ENCODE measurements around the gene SLC41A3.
A peak's percentile ranks its signal among the peaks of the same experiment; 100 is the strongest.
"Not testable (repeated sequence)": the region's sequence is repeated elsewhere in the genome, so short reads cannot be mapped to it uniquely, and the experiment has no call there.

Gene SLC41A3

GRCh38 chr3:126081618-126082361 is 2.1 kb downstream of the SLC41A3 start:
- DNase-seq: peak; percentile 17

GRCh38 chr3:126080970-126081369 is 3.0 kb downstream of the SLC41A3 start:
- no peak for DNase-seq

GRCh38 chr3:126078866-126079265 is 5.1 kb downstream of the SLC41A3 start:
- DNase-seq: no peak

GRCh38 chr3:126077754-126078153 is 6.2 kb downstream of the SLC41A3 start:
- DNase-seq: no peak

GRCh38 chr3:126076140-126076539 is 7.8 kb downstream of the SLC41A3 start:
- no peak for DNase-seq

GRCh38 chr3:126070146-126070545 is 13.8 kb downstream of the SLC41A3 start:
- DNase-seq: no peak

- no peak for DNase-seq
Measured at GRCh38 chr3:126067959-126068358, 16.0 kb downstream of the SLC41A3 start.

- DNase-seq: not testable (repeated sequence)
Measured at GRCh38 chr3:126066676-126067075, 17.2 kb downstream of the SLC41A3 start.

GRCh38 chr3:126065876-126066275 is 18.0 kb downstream of the SLC41A3 start:
- no peak for DNase-seq

- peak; percentile 44 for DNase-seq
Measured at GRCh38 chr3:126064627-126065258, 19.2 kb downstream of the SLC41A3 start.

GRCh38 chr3:126063358-126063965 is 20.5 kb downstream of the SLC41A3 start:
- DNase-seq: no peak

- DNase-seq: no peak
Measured at GRCh38 chr3:126061301-126062032, 22.5 kb downstream of the SLC41A3 start.

- DNase-seq: no peak
Measured at GRCh38 chr3:126060613-126061145, 23.2 kb downstream of the SLC41A3 start.

GRCh38 chr3:126058666-126059065 is 25.3 kb downstream of the SLC41A3 start:
- DNase-seq: no peak

- no peak for DNase-seq
Measured at GRCh38 chr3:126057936-126058335, 26.0 kb downstream of the SLC41A3 start.

GRCh38 chr3:126057501-126057819 is 26.5 kb downstream of the SLC41A3 start:
- no peak for DNase-seq

GRCh38 chr3:126056681-126057500 is 27.0 kb downstream of the SLC41A3 start:
- DNase-seq: no peak

GRCh38 chr3:126056088-126056487 is 27.8 kb downstream of the SLC41A3 start:
- no peak for DNase-seq

GRCh38 chr3:126054870-126055269 is 29.1 kb downstream of the SLC41A3 start:
- no peak for DNase-seq

- no peak for DNase-seq
Measured at GRCh38 chr3:126053949-126054569, 29.9 kb downstream of the SLC41A3 start.

GRCh38 chr3:126053513-126053912 is 30.4 kb downstream of the SLC41A3 start:
- DNase-seq: no peak

Data from NCI-H1092 treated with DMSO at 0.1 percent for 48 hours (cell line).